Ascending aorta (tissue), 2 donors: ENCODE results near the gene PDLIM3. TPM values are rescaled to one million over a fixed set of nuclear protein-coding genes. Genes with fewer than 3 reads are reported as not detected.
A peak's percentile ranks its signal among the peaks of the same experiment; 100 is the strongest.

Source experiments
- DNase-seq, 2 donors: peaks; one replicate each; pipeline ENCODE4 v3.0.0-alpha.2; 2019; ENCODE audit warnings: low spot score in 2 of 2
- H3K27ac ChIP-seq, 2 donors: fragments of 200-600 bp; sonication (generic); one replicate each; pipeline ENCODE4 v1.5.1; 2016 to 2017; ENCODE audit warnings: mild to moderate bottlenecking in 1 of 2
- H3K27me3 ChIP-seq: fragments of 200-600 bp; sonication (generic); one replicate; pipeline ENCODE4 v1.5.1; 2017
- H3K36me3 ChIP-seq, 2 donors: fragments of 200-600 bp; sonication (generic); one replicate each; pipeline ENCODE4 v1.5.1; 2016
- H3K4me1 ChIP-seq, 2 donors: fragments of 200-600 bp; sonication (generic); one replicate each; pipeline ENCODE4 v1.5.1; 2016 to 2017; ENCODE audit warnings: mild to moderate bottlenecking in 1 of 2
- H3K4me3 ChIP-seq, 2 donors: fragments of 200-600 bp; sonication (generic); one replicate each; pipeline ENCODE4 v1.5.1; 2016 to 2017; ENCODE audit warnings: mild to moderate bottlenecking in 1 of 2
- H3K9me3 ChIP-seq, 2 donors: fragments of 200-600 bp; sonication (generic); one replicate each; pipeline ENCODE4 v1.5.1; 2016
- CTCF ChIP-seq, 3 experiments: fragments of 200-600 bp in 2 of 3; fragments of 450-650 bp in 1 of 3; sonication (generic) in 2 of 3; IDR thresholded peaks; one replicate each; pipeline ENCODE4 v1.5.1; 2016 to 2019; ENCODE audit warnings: antibody characterized with exemption in 3 of 3, mild to moderate bottlenecking in 1 of 3, moderate library complexity in 1 of 3
- intact Hi-C: fragments of 100-400 bp; cut with DNase I; formaldehyde crosslinking; loops from one replicate; pipeline ENCODE4 v1.15.1; 2023
- total RNA-seq: library from RNA; depleted of rRNA; stranded (reverse); fragments of >200 nt; gene quantifications from one replicate; pipeline ENCODE4 v1.1.0, GENCODE V29; 2016

The PDLIM3 gene
- total RNA-seq, 1 donor from 2014 or later, result 445 TPM

DNA sequence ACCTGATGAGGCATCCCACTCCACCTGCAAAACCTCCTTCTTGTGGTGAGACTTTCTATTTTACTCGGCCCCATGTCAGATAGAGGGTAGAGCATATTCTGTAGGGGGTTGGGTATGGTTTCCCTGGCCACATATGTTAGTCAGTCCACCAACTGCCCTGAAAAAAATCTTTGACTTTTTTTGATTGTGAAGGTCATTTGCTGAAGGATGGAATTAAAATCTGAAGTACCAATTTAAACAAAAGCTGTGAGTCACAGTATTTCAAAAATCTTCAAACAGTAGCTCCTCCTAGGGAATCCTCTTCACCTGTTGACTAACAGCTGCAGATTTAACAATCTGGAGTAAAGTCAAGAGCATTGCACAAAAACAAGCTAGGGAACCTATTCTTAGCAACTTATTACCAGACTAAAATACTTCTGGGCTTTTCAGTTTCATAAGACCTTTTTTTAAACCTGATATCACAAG lies 55.8 kb downstream of the PDLIM3 start:
- Histone ChIP-seq H3K9me3 (no peaks in the 10 kb centered on the region), H3K36me3 (no peaks in the 10 kb centered on the region), H3K4me1 (peaks cover 3 to 11% of the 10 kb centered on the region in 2 donors), H3K27ac (peak overlapping the region; percentile 33 to 62), H3K4me3 (no peak overlapping the region), H3K27me3 (no peaks in the 10 kb centered on the region)
- DNase-seq, result no peak
- intact Hi-C loops, result no loop called here
- TF ChIP-seq CTCF (IDR thresholded peaks at IDR 0.05), result no peak

GRCh38 chr4:185473247-185473646 lies 62.1 kb downstream of the PDLIM3 start:
- intact Hi-C loops, result loop anchor here (5.0 kb wide), 2 partner anchors 39 to 554 kb away; no protein-coding TSS in a partner anchor

DNA sequence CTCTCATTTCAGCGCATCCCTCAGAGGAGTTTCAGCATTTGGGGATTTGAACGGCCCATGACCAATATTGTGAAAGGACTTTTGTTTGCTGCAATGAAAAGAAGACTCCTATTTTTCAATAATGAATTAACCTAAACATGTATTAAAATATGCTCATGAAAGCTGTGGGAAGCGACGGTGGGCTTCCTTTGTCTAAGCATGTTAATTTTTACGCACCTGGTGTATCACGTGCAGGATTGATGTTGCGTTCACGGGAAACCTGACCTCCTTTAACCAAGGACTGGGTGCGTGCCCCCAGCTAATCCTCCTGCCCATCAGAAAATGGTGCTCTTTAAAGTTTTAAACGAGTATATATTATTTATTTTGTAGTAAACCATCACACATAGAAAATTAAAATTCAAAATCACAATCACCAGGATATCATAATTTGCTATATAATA lies 63.2 kb downstream of the PDLIM3 start:
- TF ChIP-seq CTCF (IDR thresholded peaks at IDR 0.05), result no peak
- Histone ChIP-seq H3K9me3 (no peaks in the 10 kb centered on the region), H3K27ac (peak overlapping the region in 1 of 2 donors; percentile 68), H3K36me3 (no peaks in the 10 kb centered on the region), H3K27me3 (no peaks in the 10 kb centered on the region), H3K4me3 (peak overlapping the region; percentile 66 to 97), H3K4me1 (peaks cover 0 to 2% of the 10 kb centered on the region in 2 donors)
- intact Hi-C loops, result loop anchor here (5.0 kb wide), 2 partner anchors 40 to 555 kb away; no protein-coding TSS in a partner anchor
- DNase-seq, result no peak

More at GRCh38 chr4:185473247-185473646, 62.1 kb downstream of the PDLIM3 start:
- peaks cover 0 to 2% of the 10 kb centered on the region in 2 donors for H3K4me1 ChIP-seq
- TF ChIP-seq CTCF (IDR thresholded peaks at IDR 0.05), result no peak
- no peak overlapping the region for H3K27ac ChIP-seq
- H3K4me3 ChIP-seq, result no peak overlapping the region
- no peaks in the 10 kb centered on the region for H3K27me3 ChIP-seq
- DNase-seq, result no peak
- H3K9me3 ChIP-seq, result no peaks in the 10 kb centered on the region
- no peaks in the 10 kb centered on the region for H3K36me3 ChIP-seq

GRCh38 chr4:185471235-185472102 lies 63.8 kb downstream of the PDLIM3 start, which contains the start of gene CCDC110:
TSS of gene CCDC110 (minus strand) at chr4:185471733. CDS start at chr4:185471683, 50 bp downstream.
- no peaks in the 10 kb centered on the region for H3K27me3 ChIP-seq
- peaks cover 0 to 2% of the 10 kb centered on the region in 2 donors for H3K4me1 ChIP-seq
- TF ChIP-seq CTCF (IDR thresholded peaks at IDR 0.05), result peak; percentile 48 to 75 (median 65)
- no peaks in the 10 kb centered on the region for H3K36me3 ChIP-seq
- H3K9me3 ChIP-seq, result no peaks in the 10 kb centered on the region
- H3K4me3 ChIP-seq, result peak within 1 kb of the TSS; percentile 80 to 97
- peak; percentile 18 to 96 for DNase-seq
- peak within 1 kb of the TSS; percentile 68 to 74 for H3K27ac ChIP-seq
- intact Hi-C loops, result loop anchor here (1.0 to 5.0 kb wide), 8 partner anchors 41 to 556 kb away; partner anchors contain the start of genes ANKRD37, PDLIM3 and UFSP2

GRCh38 chr4:185470501-185471195 lies 64.7 kb downstream of the PDLIM3 start:
- Histone ChIP-seq H3K4me1 (peaks cover 0 to 2% of the 10 kb centered on the region in 2 donors), H3K27me3 (no peaks in the 10 kb centered on the region), H3K36me3 (no peaks in the 10 kb centered on the region), H3K9me3 (no peaks in the 10 kb centered on the region), H3K27ac (peak overlapping the region; percentile 54 to 61), H3K4me3 (peak overlapping the region; percentile 67 to 80)
- intact Hi-C loops, result loop anchor here (1.0 to 5.0 kb wide), 8 partner anchors 42 to 557 kb away; partner anchors contain the start of genes ANKRD37, PDLIM3 and UFSP2
- DNase-seq, result peak; percentile 29 to 86
- no peak for TF ChIP-seq CTCF (IDR thresholded peaks at IDR 0.05)
